ENCODE data around the gene RERE. TPM values are rescaled to one million over a fixed set of nuclear protein-coding genes. Genes with fewer than 3 reads are reported as not detected.

The RERE gene
- total RNA-seq, 1 experiment from 2014 or later: 73.4 TPM

- no peak overlapping the region for H3K27ac ChIP-seq
- POLR2A ChIA-PET (ENCODE audit: unreplicated experiment): no interaction called here
- intact Hi-C loops (cut with micrococcal nuclease; ENCODE audit: unreplicated experiment): no loop called here
These were observed 354.1 kb downstream of the RERE start for GRCh38 chr1:8463144-8463927.

GRCh38 chr1:8462371-8462892 is 355.0 kb downstream of the RERE start:
- Histone ChIP-seq H3K4me2 (no peak overlapping the region), H3K9me2 (ENCODE audit: insufficient read depth) (no peaks in the 10 kb centered on the region), H3K9me3 (ENCODE audit: insufficient read depth, low read depth) (no peaks in the 10 kb centered on the region), H3K27ac (no peak overlapping the region), H3K4me3 (no peak overlapping the region), H3K27me3 (ENCODE audit: insufficient read depth, low read depth) (no peaks in the 10 kb centered on the region), H3K4me1 (replicated peaks; ENCODE audit: insufficient read depth) (no peaks in the 10 kb centered on the region), H4K20me1 (ENCODE audit: insufficient read depth) (no peaks in the 10 kb centered on the region), H3K36me3 (ENCODE audit: low read depth) (no peaks in the 10 kb centered on the region), H3F3A (ENCODE audit: insufficient read depth, low read depth) (no peaks in the 10 kb centered on the region), H2AFZ (no peak overlapping the region), H3K79me2 (ENCODE audit: low read depth) (no peaks in the 10 kb centered on the region)
- CTCF ChIA-PET: no interaction called here
- intact Hi-C loops (cut with micrococcal nuclease; ENCODE audit: unreplicated experiment): no loop called here
- POLR2A ChIA-PET (ENCODE audit: unreplicated experiment): no interaction called here
- TF ChIP-seq CTCF (conservative IDR thresholded peaks at IDR 0.05): no peak
- no peak for TF ChIP-seq EZH2 (IDR thresholded peaks at IDR 0.05; ENCODE audit: low read depth)
- DNase-seq: no peak
- BruUV-seq (replicated peaks): no TSS peak

More at GRCh38 chr1:8463144-8463927, 354.1 kb downstream of the RERE start:
- Histone ChIP-seq H4K20me1 (ENCODE audit: insufficient read depth) (no peaks in the 10 kb centered on the region), H3K4me1 (replicated peaks; ENCODE audit: insufficient read depth) (no peaks in the 10 kb centered on the region), H2AFZ (no peak overlapping the region), H3K4me3 (no peak overlapping the region), H3K9me2 (ENCODE audit: insufficient read depth) (no peaks in the 10 kb centered on the region), H3K9me3 (ENCODE audit: insufficient read depth, low read depth) (no peaks in the 10 kb centered on the region), H3K36me3 (ENCODE audit: low read depth) (no peaks in the 10 kb centered on the region), H3K27me3 (ENCODE audit: insufficient read depth, low read depth) (no peaks in the 10 kb centered on the region), H3F3A (ENCODE audit: insufficient read depth, low read depth) (no peaks in the 10 kb centered on the region), H3K4me2 (no peak overlapping the region), H3K79me2 (ENCODE audit: low read depth) (no peaks in the 10 kb centered on the region)
- no TSS peak for BruUV-seq (replicated peaks)
- CTCF ChIA-PET: no interaction called here
- DNase-seq: no peak
- no peak for TF ChIP-seq CTCF (conservative IDR thresholded peaks at IDR 0.05)
- TF ChIP-seq EZH2 (IDR thresholded peaks at IDR 0.05; ENCODE audit: low read depth): no peak

- no peak overlapping the region for H3K27ac ChIP-seq
- H4K20me1 ChIP-seq (ENCODE audit: insufficient read depth): no peaks in the 10 kb centered on the region
- H3K4me1 ChIP-seq (replicated peaks; ENCODE audit: insufficient read depth): peaks cover 2% of the 10 kb centered on the region
- H3K9me3 ChIP-seq (ENCODE audit: insufficient read depth, low read depth): no peaks in the 10 kb centered on the region
- no peaks in the 10 kb centered on the region for H3K27me3 ChIP-seq (ENCODE audit: insufficient read depth, low read depth)
- H3K4me2 ChIP-seq: no peak overlapping the region
- intact Hi-C loops (cut with micrococcal nuclease; ENCODE audit: unreplicated experiment): no loop called here
- CTCF ChIA-PET: no interaction called here
- H3K79me2 ChIP-seq (ENCODE audit: low read depth): no peaks in the 10 kb centered on the region
- TF ChIP-seq EZH2 (IDR thresholded peaks at IDR 0.05; ENCODE audit: low read depth) (no peak), CTCF (conservative IDR thresholded peaks at IDR 0.05) (no peak)
- H3K4me3 ChIP-seq: no peak overlapping the region
- H2AFZ ChIP-seq: no peak overlapping the region
- DNase-seq: no peak
- H3F3A ChIP-seq (ENCODE audit: insufficient read depth, low read depth): peaks cover 5% of the 10 kb centered on the region; the same call in 1 of the 2 replicates
- BruUV-seq (replicated peaks): no TSS peak
- H3K36me3 ChIP-seq (ENCODE audit: low read depth): no peaks in the 10 kb centered on the region
- POLR2A ChIA-PET (ENCODE audit: unreplicated experiment): no interaction called here
- H3K9me2 ChIP-seq (ENCODE audit: insufficient read depth): no peaks in the 10 kb centered on the region
These were observed 355.9 kb downstream of the RERE start for GRCh38 chr1:8461351-8462110.

All from PC-9 (cell line).